Lower lobe of right lung (tissue), 2 donors: ENCODE measurements around the gene SLC38A9. TPM values are rescaled to one million over a fixed set of nuclear protein-coding genes. Genes with fewer than 3 reads are reported as not detected.

ENCODE experiments used
- ATAC-seq, 2 donors: fragments of 200-7000 bp; cut with Tn5 transposase; one replicate each; pipeline ENCODE4 v1.9.1; 2020 to 2022; ENCODE audit warnings: mild to moderate bottlenecking in 2 of 2, moderate library complexity in 2 of 2
- DNase-seq: peaks from one replicate; pipeline ENCODE4 v3.0.0-alpha.2; 2020
- H3K27ac ChIP-seq: fragments of 200-600 bp; one replicate; pipeline ENCODE4 v1.8.0; 2022
- H3K27me3 ChIP-seq: fragments of 200-600 bp; one replicate; pipeline ENCODE4 v1.8.0; 2022; ENCODE audit warnings: low read depth
- H3K36me3 ChIP-seq: fragments of 200-600 bp; one replicate; pipeline ENCODE4 v1.8.0; 2022; ENCODE audit warnings: mild to moderate bottlenecking
- H3K4me1 ChIP-seq: fragments of 200-600 bp; one replicate; pipeline ENCODE4 v1.8.0; 2022
- H3K4me3 ChIP-seq: fragments of 200-600 bp; one replicate; pipeline ENCODE4 v1.8.0; 2022; ENCODE audit warnings: mild to moderate bottlenecking
- H3K9me3 ChIP-seq: fragments of 200-600 bp; one replicate; pipeline ENCODE4 v1.8.0; 2022
- CTCF ChIP-seq: fragments of 200-600 bp; IDR thresholded peaks from one replicate; pipeline ENCODE4 v1.8.0; 2022; ENCODE audit warnings: antibody characterized with exemption, mild to moderate bottlenecking
- intact Hi-C: fragments of 100-400 bp; cut with DNase I; formaldehyde crosslinking; loops from one replicate; pipeline ENCODE4 v1.11.0; 2022
- total RNA-seq: library from RNA; stranded (reverse); fragmentation: NEBNext Ultra II Directional; extraction: Animal tissue kit (Norgen Biotek cat#: 25700); gene quantifications from one replicate; pipeline ENCODE4 v1.2.1, GENCODE V29; 2021
- donor health status: DM: no; HTN: yes; CAD: no; lungs with severe emphysema.

The SLC38A9 gene
- total RNA-seq, 1 donor from 2014 or later, result 23.8 TPM

- H3K36me3 ChIP-seq, result no peaks in the 10 kb centered on the region
- no peaks in the 10 kb centered on the region for H3K27me3 ChIP-seq
- H3K4me3 ChIP-seq, result no peak overlapping the region
- no peaks in the 10 kb centered on the region for H3K9me3 ChIP-seq
- H3K4me1 ChIP-seq, result peaks cover 33% of the 10 kb centered on the region
- peak overlapping the region; percentile 61 for H3K27ac ChIP-seq
- TF ChIP-seq CTCF, result no peak
- intact Hi-C loops, result no loop called here
- ATAC-seq (peak; percentile 6 to 28), DNase-seq (no peak)
These were observed 114.8 kb downstream of the SLC38A9 start for GRCh38 chr5:55597014-55597981.

GRCh38 chr5:55594671-55595070 lies 117.5 kb downstream of the SLC38A9 start:
- intact Hi-C loops, result no loop called here
- Histone ChIP-seq H3K36me3 (no peaks in the 10 kb centered on the region), H3K27ac (no peak overlapping the region), H3K4me3 (no peak overlapping the region), H3K4me1 (peaks cover 7% of the 10 kb centered on the region), H3K27me3 (no peaks in the 10 kb centered on the region), H3K9me3 (no peaks in the 10 kb centered on the region)
- no peak for TF ChIP-seq CTCF
- DNase-seq, result no peak
- no peak for ATAC-seq

GRCh38 chr5:55593115-55593472 lies 119.0 kb downstream of the SLC38A9 start:
- H3K36me3 ChIP-seq, result no peaks in the 10 kb centered on the region
- H3K4me3 ChIP-seq, result no peak overlapping the region
- no peaks in the 10 kb centered on the region for H3K9me3 ChIP-seq
- no peak for TF ChIP-seq CTCF
- no peak overlapping the region for H3K27ac ChIP-seq
- DNase-seq (no peak), ATAC-seq (no peak)
- H3K4me1 ChIP-seq, result no peaks in the 10 kb centered on the region
- intact Hi-C loops, result no loop called here
- no peaks in the 10 kb centered on the region for H3K27me3 ChIP-seq

- Histone ChIP-seq H3K4me1 (no peaks in the 10 kb centered on the region), H3K27ac (no peak overlapping the region), H3K9me3 (no peaks in the 10 kb centered on the region), H3K27me3 (no peaks in the 10 kb centered on the region), H3K4me3 (no peak overlapping the region), H3K36me3 (no peaks in the 10 kb centered on the region)
- DNase-seq (no peak), ATAC-seq (no peak)
- no peak for TF ChIP-seq CTCF
- intact Hi-C loops, result no loop called here
These were observed 119.6 kb downstream of the SLC38A9 start for GRCh38 chr5:55592388-55593114.

- TF ChIP-seq CTCF, result no peak
- Histone ChIP-seq H3K9me3 (no peaks in the 10 kb centered on the region), H3K27me3 (no peaks in the 10 kb centered on the region), H3K27ac (no peak overlapping the region), H3K36me3 (no peaks in the 10 kb centered on the region), H3K4me3 (no peak overlapping the region), H3K4me1 (no peaks in the 10 kb centered on the region)
- intact Hi-C loops, result no loop called here
- DNase-seq, result no peak
- no peak for ATAC-seq
These were observed 120.4 kb downstream of the SLC38A9 start for GRCh38 chr5:55591686-55592085.
